Hair follicle dermal papilla cell (primary cell): Measurements from ENCODE around the gene MARCHF7. TPM values are rescaled to one million over a fixed set of nuclear protein-coding genes. Genes with fewer than 3 reads are reported as not detected.

Experiments used
- total RNA-seq: library from RNA; depleted of rRNA; stranded (reverse); fragments of >200 nt; gene quantifications from 2 replicates; pipeline ENCODE4 v1.2.3, GENCODE V29; 2012

MARCHF7 gene
- 160 and 166 TPM in 2 replicates for total RNA-seq

GRCh38 chr2:159712143-159712928 lies at the start of gene MARCHF7:
Gene MARCHF7 (plus strand): TSS chr2:159712506. CDS start chr2:159729023, 16,517 bp downstream.

Other genes starting within 250 kb of the MARCHF7 start
- 54.6 and 58.7 TPM in 2 replicates for gene BAZ2B, start 96.0 kb upstream of the MARCHF7 start, total RNA-seq
- gene CD302, start 85.7 kb downstream of the MARCHF7 start, total RNA-seq = 25.0 and 27.4 TPM in 2 replicates
- gene LY75, start 192.2 kb downstream of the MARCHF7 start, total RNA-seq = 15.1 and 16.2 TPM in 2 replicates